GM11168 (cell line): ENCODE measurements around the gene YBEY.

Source experiments
- in situ Hi-C: fragments of 300-500 bp; cut with MboI; formaldehyde crosslinking; loops from one replicate; pipeline ENCODE4 v1.12.0; 2022; ENCODE audit warnings: low sequenced_read_pairs; ENCODE audit not compliant: unreplicated experiment

Gene YBEY

GRCh38 chr21:46324390-46325072 lies 38.4 kb downstream of the YBEY start:
- in situ Hi-C loops: no loop called here

- in situ Hi-C loops: no loop called here
Observed at GRCh38 chr21:46325073-46325912, 39.2 kb downstream of the YBEY start.

- in situ Hi-C loops: no loop called here
Observed at GRCh38 chr21:46326110-46326703, 40.1 kb downstream of the YBEY start.

GRCh38 chr21:46327711-46328110 lies 41.6 kb downstream of the YBEY start:
- in situ Hi-C loops: no loop called here

- in situ Hi-C loops: no loop called here
Observed at GRCh38 chr21:46328151-46328550, 42.0 kb downstream of the YBEY start.

GRCh38 chr21:46329796-46330195 lies 43.7 kb downstream of the YBEY start:
- in situ Hi-C loops: no loop called here

GRCh38 chr21:46334351-46335140 lies 48.4 kb downstream of the YBEY start:
- in situ Hi-C loops: no loop called here

GRCh38 chr21:46336603-46337002 lies 50.5 kb downstream of the YBEY start:
- in situ Hi-C loops: no loop called here

- in situ Hi-C loops: no loop called here
Observed at GRCh38 chr21:46340998-46341397, 54.9 kb downstream of the YBEY start.

GRCh38 chr21:46344219-46344915 lies 58.2 kb downstream of the YBEY start:
- in situ Hi-C loops: no loop called here

- in situ Hi-C loops: no loop called here
Observed at GRCh38 chr21:46345861-46346260, 59.7 kb downstream of the YBEY start.

GRCh38 chr21:46346296-46347202 lies 60.4 kb downstream of the YBEY start:
- in situ Hi-C loops: no loop called here

- in situ Hi-C loops: no loop called here
Observed at GRCh38 chr21:46347203-46347550, 61.0 kb downstream of the YBEY start.
